GM21367 (cell line): Measurements from ENCODE around the gene S1PR1.

Source experiments
- ATAC-seq: cut with Tn5 transposase; IDR thresholded peaks from one replicate; pipeline ENCODE4 v1.9.1; 2021; ENCODE audit not compliant: unreplicated experiment

S1PR1 gene

GRCh38 chr1:101278845-101279244 is 42.0 kb downstream of the S1PR1 start:
- no peak for ATAC-seq

DNA sequence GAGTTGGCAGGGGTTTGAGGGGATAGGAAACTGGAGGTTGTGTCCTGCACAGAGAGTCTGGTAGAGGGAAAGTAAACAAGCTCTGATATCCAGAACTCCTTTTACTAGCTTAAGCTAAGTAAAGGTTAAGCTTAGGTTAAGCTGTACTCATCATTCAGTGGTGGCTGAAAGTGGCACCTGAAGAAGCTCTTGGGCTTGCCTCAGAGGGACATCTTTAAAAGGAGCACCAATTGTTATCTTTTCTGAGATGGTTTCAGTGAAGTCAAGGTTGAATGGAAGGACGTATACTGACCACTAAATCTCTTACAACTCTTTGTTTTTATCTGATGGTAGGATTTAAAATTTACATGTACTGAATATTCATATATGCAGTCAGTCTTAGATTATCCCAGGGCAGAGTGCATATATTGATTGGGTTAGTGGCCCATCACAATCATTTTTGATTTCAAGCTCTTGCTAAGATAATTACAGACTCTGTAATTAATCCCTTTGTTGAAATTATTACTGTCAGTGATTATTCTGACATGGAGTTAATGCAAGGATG is 43.3 kb downstream of the S1PR1 start:
- no peak for ATAC-seq

DNA sequence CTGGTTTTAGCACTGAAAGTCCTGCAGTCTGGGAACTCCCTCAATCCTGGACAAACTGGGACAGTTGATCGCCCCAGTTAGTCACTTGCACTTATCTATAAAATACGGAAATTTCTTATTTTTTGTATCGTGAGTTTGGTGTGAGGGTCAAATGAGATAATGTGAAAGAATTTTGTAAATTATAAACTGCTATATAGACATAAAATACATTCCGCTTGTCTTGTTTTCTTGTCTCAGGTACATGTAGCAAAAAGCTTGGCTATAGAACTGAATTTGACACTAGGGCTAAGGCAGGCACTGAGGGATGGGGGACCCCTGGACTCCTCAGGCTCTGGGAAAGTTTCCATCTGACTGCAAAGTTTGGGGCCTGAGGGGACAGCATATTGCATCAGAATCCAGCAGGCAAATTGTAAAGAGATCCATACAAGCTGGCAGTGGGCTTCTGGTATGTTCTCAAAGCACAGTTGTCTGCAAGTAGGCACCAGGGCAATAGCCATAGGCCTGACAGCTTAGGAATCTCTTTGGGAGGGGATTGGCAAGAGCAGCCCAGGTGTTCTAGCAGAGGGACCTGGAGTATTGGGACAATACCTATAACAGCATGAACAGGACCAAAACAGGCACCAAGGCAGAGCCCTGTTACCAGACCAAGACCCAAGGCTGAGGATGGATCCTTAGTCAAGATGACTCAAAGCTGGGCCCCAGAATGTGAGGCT is 44.3 kb downstream of the S1PR1 start:
- ATAC-seq = no peak

DNA sequence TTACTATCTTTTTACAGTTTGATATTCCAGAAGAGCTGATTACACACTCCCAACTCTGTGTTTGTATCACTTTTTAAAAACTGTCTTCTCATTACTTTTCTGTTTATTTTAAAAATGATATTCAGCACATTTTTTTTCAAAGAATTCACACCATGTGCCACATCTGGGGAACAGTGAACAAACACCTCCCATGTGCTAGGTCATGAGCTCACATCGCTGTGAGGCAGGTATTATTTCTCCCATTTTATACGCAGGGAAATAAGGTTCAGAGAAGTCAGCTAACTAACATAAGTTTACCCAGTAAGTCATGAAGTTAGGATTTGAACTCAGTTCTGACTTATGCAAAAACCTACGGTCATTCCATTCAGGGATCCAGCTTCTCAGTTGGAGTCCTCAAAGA is 44.9 kb downstream of the S1PR1 start:
- ATAC-seq = no peak

GRCh38 chr1:101282314-101283038 is 45.7 kb downstream of the S1PR1 start:
- no peak for ATAC-seq

GRCh38 chr1:101283443-101283842 is 46.6 kb downstream of the S1PR1 start:
- no peak for ATAC-seq

DNA sequence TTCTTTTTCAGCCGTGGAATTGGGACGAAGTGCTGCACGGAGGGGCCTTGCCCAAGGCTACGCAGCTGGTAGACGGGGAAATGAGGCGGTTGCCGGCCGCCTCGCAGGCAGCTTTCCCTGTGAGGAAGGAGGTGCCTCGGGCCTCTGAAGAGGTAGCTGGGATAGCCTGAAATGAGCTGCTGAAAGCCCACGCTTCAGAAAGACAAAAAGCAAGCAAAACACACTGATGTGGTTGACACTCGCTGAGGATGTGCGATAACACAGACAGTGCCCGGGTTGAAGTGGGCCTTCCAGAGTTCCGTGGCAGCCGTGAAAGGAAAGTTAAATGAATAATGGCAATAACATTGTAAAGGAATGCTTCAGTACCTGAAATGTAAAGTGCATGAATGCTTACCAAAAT is 47.2 kb downstream of the S1PR1 start:
- ATAC-seq = no peak

DNA sequence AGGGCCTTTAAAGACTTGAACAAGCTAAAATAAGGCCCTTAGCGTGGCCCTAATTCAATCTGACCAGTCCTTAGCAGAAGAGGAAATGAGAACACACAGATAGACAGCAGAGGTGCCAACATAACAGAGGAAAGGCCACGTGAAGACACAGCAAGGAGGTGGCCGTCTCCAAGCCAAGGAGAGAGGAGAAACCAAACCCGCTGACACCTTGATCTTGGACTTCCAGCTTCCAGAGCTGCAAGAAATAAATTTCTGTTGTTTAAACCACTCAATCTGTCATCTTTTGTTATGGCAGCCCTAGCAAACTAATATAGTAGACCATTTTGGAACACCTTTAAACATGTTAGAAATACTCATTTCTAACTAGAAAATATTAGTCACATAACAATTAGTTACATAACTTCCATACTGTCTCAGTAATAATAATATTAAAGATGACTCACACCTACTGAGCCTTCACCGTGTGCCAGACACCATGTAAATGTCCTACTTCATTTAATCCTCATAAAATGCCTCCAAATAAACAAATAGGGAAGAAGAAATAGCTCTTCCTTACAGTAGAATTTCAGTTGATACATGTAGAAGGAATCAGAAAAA is 47.9 kb downstream of the S1PR1 start:
- no peak for ATAC-seq

DNA sequence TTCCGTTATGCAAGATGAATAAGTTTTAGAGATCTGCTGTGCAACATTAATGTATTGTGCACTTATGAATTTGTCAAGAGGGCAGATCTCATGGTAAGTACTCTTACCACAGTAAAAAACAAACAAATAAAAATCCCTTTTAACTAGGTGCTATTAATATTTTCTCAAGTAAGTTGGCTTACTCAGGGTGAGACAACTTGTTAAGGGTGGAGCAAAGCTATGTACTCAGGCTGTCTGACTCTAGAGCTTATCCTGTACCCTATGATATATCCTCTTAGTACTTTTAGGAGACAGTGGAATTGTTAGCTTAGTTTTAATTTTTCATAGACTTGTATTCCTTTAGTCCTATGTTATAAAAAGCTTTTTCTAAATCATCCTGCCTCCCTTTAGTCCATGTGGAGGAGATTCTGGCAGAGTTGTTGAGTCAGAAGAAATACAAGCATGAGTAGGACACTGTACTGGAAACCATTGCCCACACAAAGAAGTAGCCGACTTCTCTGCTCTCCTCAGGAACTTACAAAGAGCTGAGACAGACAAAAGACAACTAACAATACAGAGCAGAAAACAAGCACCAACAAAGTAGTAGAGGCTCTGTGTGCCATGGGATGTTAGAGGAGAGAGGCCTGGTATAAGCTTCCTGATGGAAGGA is 49.2 kb downstream of the S1PR1 start:
- ATAC-seq = no peak

GRCh38 chr1:101288491-101288944 is 51.7 kb downstream of the S1PR1 start:
- peak; percentile 47 for ATAC-seq

- ATAC-seq = no peak
Measured at GRCh38 chr1:101290119-101290921, 53.5 kb downstream of the S1PR1 start.
